HEK293 (cell line): ENCODE measurements around the gene SPTAN1.
A peak's percentile ranks its signal among the peaks of the same experiment; 100 is the strongest.

Experiments used
- HOXA7 ChIP-seq: sonication (generic); formaldehyde crosslinking; IDR thresholded peaks from 2 replicates; pipeline ENCODE4 v1.8.1; 2022; ENCODE audit warnings: missing genetic modification reagents, borderline replicate concordance
- REPIN1 ChIP-seq: fragments of 450-650 bp; formaldehyde crosslinking; IDR thresholded peaks from 2 replicates; pipeline ENCODE4 v1.5.1; 2017; ENCODE audit warnings: missing biosample characterization, missing genetic modification characterization, low read depth
- ZFP41 ChIP-seq: fragments of 450-650 bp; formaldehyde crosslinking; IDR thresholded peaks from 2 replicates; pipeline ENCODE4 v1.5.1; 2016; ENCODE audit warnings: missing biosample characterization, missing genetic modification characterization, borderline replicate concordance
- ZNF169 ChIP-seq: fragments of 450-650 bp; formaldehyde crosslinking; IDR thresholded peaks from 2 replicates; pipeline ENCODE4 v1.5.1; 2016; ENCODE audit warnings: missing biosample characterization, missing genetic modification characterization
- ZNF335 ChIP-seq: fragments of 450-650 bp; formaldehyde crosslinking; conservative IDR thresholded peaks from 2 replicates; pipeline ENCODE4 v1.5.1; 2016; ENCODE audit warnings: missing biosample characterization, missing genetic modification characterization
- ZNF473 ChIP-seq: fragments of 450-650 bp; formaldehyde crosslinking; IDR thresholded peaks from 2 replicates; pipeline ENCODE4 v1.5.1; 2017; ENCODE audit warnings: missing biosample characterization, missing genetic modification characterization
- ZNF707 ChIP-seq: fragments of 450-650 bp; formaldehyde crosslinking; IDR thresholded peaks from 2 replicates; pipeline ENCODE4 v1.5.1; 2016; ENCODE audit warnings: missing biosample characterization, missing genetic modification characterization
- ZSCAN16 ChIP-seq: fragments of 450-650 bp; formaldehyde crosslinking; IDR thresholded peaks from 2 replicates; pipeline ENCODE4 v1.5.1; 2016; ENCODE audit warnings: missing biosample characterization, missing genetic modification characterization
- TF ChIP-seq, protein P1 (sequence below): fragments of 450-650 bp; formaldehyde crosslinking; IDR thresholded peaks from 2 replicates; pipeline ENCODE4 v1.5.1; 2016; ENCODE audit warnings: missing biosample characterization, missing genetic modification characterization
- TF ChIP-seq, protein P2 (sequence below): fragments of 450-650 bp; formaldehyde crosslinking; IDR thresholded peaks from 2 replicates; pipeline ENCODE4 v1.5.1; 2016; ENCODE audit warnings: missing biosample characterization, missing genetic modification characterization
- TF ChIP-seq, protein P3 (sequence below): fragments of 450-650 bp; formaldehyde crosslinking; IDR thresholded peaks from 2 replicates; pipeline ENCODE4 v1.5.1; 2016; ENCODE audit warnings: missing biosample characterization, missing genetic modification characterization

DNA sequence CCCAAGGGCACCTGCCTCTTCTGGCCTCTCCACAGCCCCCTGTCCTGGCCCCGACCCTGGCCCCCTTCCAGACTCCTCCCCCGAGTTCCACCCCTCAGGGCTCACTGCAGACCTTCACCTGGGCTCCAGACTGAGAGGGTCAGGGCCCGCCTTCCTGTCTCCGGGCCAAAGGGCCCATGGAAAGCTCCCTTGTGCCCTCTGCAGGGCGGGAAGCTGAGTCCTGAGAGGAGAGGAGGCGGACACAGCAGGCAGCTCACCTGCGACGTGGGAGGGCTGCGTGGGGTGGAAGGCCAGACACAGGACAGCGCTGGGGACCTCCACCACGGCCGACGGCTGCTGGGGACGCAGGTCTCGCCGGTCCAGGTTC is 83.6 kb downstream of the SPTAN1 start:
- TF ChIP-seq, protein P1, sequence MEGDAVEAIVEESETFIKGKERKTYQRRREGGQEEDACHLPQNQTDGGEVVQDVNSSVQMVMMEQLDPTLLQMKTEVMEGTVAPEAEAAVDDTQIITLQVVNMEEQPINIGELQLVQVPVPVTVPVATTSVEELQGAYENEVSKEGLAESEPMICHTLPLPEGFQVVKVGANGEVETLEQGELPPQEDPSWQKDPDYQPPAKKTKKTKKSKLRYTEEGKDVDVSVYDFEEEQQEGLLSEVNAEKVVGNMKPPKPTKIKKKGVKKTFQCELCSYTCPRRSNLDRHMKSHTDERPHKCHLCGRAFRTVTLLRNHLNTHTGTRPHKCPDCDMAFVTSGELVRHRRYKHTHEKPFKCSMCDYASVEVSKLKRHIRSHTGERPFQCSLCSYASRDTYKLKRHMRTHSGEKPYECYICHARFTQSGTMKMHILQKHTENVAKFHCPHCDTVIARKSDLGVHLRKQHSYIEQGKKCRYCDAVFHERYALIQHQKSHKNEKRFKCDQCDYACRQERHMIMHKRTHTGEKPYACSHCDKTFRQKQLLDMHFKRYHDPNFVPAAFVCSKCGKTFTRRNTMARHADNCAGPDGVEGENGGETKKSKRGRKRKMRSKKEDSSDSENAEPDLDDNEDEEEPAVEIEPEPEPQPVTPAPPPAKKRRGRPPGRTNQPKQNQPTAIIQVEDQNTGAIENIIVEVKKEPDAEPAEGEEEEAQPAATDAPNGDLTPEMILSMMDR (tag by site-specific recombination): peak; percentile 42; the same call in 1 of the 2 replicates
- TF ChIP-seq ZNF707 (no peak), ZFP41 (tag by site-specific recombination) (no peak), HOXA7 (CRISPR knock-in tag) (no peak), ZNF335 (tag by site-specific recombination) (no peak), ZSCAN16 (tag by site-specific recombination) (no peak), REPIN1 (tag by site-specific recombination) (no peak), ZNF169 (no peak), ZNF473 (no peak)
- TF ChIP-seq, protein P2, sequence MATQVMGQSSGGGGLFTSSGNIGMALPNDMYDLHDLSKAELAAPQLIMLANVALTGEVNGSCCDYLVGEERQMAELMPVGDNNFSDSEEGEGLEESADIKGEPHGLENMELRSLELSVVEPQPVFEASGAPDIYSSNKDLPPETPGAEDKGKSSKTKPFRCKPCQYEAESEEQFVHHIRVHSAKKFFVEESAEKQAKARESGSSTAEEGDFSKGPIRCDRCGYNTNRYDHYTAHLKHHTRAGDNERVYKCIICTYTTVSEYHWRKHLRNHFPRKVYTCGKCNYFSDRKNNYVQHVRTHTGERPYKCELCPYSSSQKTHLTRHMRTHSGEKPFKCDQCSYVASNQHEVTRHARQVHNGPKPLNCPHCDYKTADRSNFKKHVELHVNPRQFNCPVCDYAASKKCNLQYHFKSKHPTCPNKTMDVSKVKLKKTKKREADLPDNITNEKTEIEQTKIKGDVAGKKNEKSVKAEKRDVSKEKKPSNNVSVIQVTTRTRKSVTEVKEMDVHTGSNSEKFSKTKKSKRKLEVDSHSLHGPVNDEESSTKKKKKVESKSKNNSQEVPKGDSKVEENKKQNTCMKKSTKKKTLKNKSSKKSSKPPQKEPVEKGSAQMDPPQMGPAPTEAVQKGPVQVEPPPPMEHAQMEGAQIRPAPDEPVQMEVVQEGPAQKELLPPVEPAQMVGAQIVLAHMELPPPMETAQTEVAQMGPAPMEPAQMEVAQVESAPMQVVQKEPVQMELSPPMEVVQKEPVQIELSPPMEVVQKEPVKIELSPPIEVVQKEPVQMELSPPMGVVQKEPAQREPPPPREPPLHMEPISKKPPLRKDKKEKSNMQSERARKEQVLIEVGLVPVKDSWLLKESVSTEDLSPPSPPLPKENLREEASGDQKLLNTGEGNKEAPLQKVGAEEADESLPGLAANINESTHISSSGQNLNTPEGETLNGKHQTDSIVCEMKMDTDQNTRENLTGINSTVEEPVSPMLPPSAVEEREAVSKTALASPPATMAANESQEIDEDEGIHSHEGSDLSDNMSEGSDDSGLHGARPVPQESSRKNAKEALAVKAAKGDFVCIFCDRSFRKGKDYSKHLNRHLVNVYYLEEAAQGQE: no peak
- TF ChIP-seq, protein P3, sequence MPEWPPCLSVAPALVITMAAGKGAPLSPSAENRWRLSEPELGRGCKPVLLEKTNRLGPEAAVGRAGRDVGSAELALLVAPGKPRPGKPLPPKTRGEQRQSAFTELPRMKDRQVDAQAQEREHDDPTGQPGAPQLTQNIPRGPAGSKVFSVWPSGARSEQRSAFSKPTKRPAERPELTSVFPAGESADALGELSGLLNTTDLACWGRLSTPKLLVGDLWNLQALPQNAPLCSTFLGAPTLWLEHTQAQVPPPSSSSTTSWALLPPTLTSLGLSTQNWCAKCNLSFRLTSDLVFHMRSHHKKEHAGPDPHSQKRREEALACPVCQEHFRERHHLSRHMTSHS (tag by site-specific recombination): no peak
